Measurements from ENCODE around the gene PRR15L. TPM values are rescaled to one million over a fixed set of nuclear protein-coding genes. Genes with fewer than 3 reads are reported as not detected.

The PRR15L gene
- total RNA-seq, 1 donor from 2014 or later = not detected

- H3K9me3 Mint-ChIP-seq (ENCODE audit: unreplicated experiment) = no peaks in the 10 kb centered on the region
- peaks cover 41% of the 10 kb centered on the region for H3K36me3 Mint-ChIP-seq (ENCODE audit: unreplicated experiment)
- DNase-seq (ENCODE audit: extremely low spot score, unreplicated experiment) = no peak
- H3K4me3 Mint-ChIP-seq (ENCODE audit: unreplicated experiment) = no peak overlapping the region
- no peak for TF ChIP-seq CTCF (IDR thresholded peaks at IDR 0.05)
- no peak overlapping the region for H3K27ac Mint-ChIP-seq (ENCODE audit: unreplicated experiment)
- peaks cover 8% of the 10 kb centered on the region for H3K4me1 Mint-ChIP-seq (ENCODE audit: unreplicated experiment)
- no peaks in the 10 kb centered on the region for H3K27me3 Mint-ChIP-seq (ENCODE audit: unreplicated experiment)
Measured at GRCh38 chr17:47975823-47976205, 18.1 kb upstream of the PRR15L start.

GRCh38 chr17:47975189-47975822 is 17.6 kb upstream of the PRR15L start:
- peaks cover 37% of the 10 kb centered on the region for H3K36me3 Mint-ChIP-seq (ENCODE audit: unreplicated experiment)
- H3K27me3 Mint-ChIP-seq (ENCODE audit: unreplicated experiment) = no peaks in the 10 kb centered on the region
- no peak overlapping the region for H3K4me3 Mint-ChIP-seq (ENCODE audit: unreplicated experiment)
- peaks cover 11% of the 10 kb centered on the region for H3K4me1 Mint-ChIP-seq (ENCODE audit: unreplicated experiment)
- DNase-seq (ENCODE audit: extremely low spot score, unreplicated experiment) = no peak
- no peak for TF ChIP-seq CTCF (IDR thresholded peaks at IDR 0.05)
- H3K27ac Mint-ChIP-seq (ENCODE audit: unreplicated experiment) = no peak overlapping the region
- H3K9me3 Mint-ChIP-seq (ENCODE audit: unreplicated experiment) = no peaks in the 10 kb centered on the region

GRCh38 chr17:47973541-47973940 is 15.9 kb upstream of the PRR15L start:
- DNase-seq (ENCODE audit: extremely low spot score, unreplicated experiment) = no peak
- H3K27me3 Mint-ChIP-seq (ENCODE audit: unreplicated experiment) = no peaks in the 10 kb centered on the region
- peaks cover 18% of the 10 kb centered on the region for H3K4me1 Mint-ChIP-seq (ENCODE audit: unreplicated experiment)
- TF ChIP-seq CTCF (IDR thresholded peaks at IDR 0.05) = no peak
- H3K9me3 Mint-ChIP-seq (ENCODE audit: unreplicated experiment) = no peaks in the 10 kb centered on the region
- H3K4me3 Mint-ChIP-seq (ENCODE audit: unreplicated experiment) = no peak overlapping the region
- peaks cover 24% of the 10 kb centered on the region for H3K36me3 Mint-ChIP-seq (ENCODE audit: unreplicated experiment)
- no peak overlapping the region for H3K27ac Mint-ChIP-seq (ENCODE audit: unreplicated experiment)

- no peaks in the 10 kb centered on the region for H3K9me3 Mint-ChIP-seq (ENCODE audit: unreplicated experiment)
- DNase-seq (ENCODE audit: extremely low spot score, unreplicated experiment) = peak; percentile 100
- peak within 1 kb of the TSS; percentile 97 for H3K4me3 Mint-ChIP-seq (ENCODE audit: unreplicated experiment)
- H3K36me3 Mint-ChIP-seq (ENCODE audit: unreplicated experiment) = peaks cover 16% of the 10 kb centered on the region
- no peaks in the 10 kb centered on the region for H3K27me3 Mint-ChIP-seq (ENCODE audit: unreplicated experiment)
- H3K4me1 Mint-ChIP-seq (ENCODE audit: unreplicated experiment) = peaks cover 27% of the 10 kb centered on the region
- peak within 1 kb of the TSS; percentile 93 for H3K27ac Mint-ChIP-seq (ENCODE audit: unreplicated experiment)
- TF ChIP-seq CTCF (IDR thresholded peaks at IDR 0.05) = peak; percentile 92
Measured at GRCh38 chr17:47970725-47971499, 13.2 kb upstream of the PRR15L start, which contains the start of gene CDK5RAP3. Gene CDK5RAP3, plus strand, starts transcription at chr17:47971113. Its CDS starts 34 bp downstream, at chr17:47971147.
